Muscle of leg (tissue), 11 donors: Measurements from ENCODE around the gene TMEM144. TPM values are rescaled to one million over a fixed set of nuclear protein-coding genes. Genes with fewer than 3 reads are reported as not detected.
"Not testable (repeated sequence)": the region's sequence is repeated elsewhere in the genome, so short reads cannot be mapped to it uniquely, and the experiment has no call there.

ENCODE experiments used
- DNase-seq: peaks from one replicate; pipeline ENCODE4 v3.0.0; 2013
- H3K27ac ChIP-seq: one replicate; pipeline ENCODE4 v1.5.1; 2013; ENCODE audit warnings: mild to moderate bottlenecking, low read length, control low read depth
- H3K27me3 ChIP-seq: one replicate; pipeline ENCODE4 v1.6.1; 2013; ENCODE audit warnings: low read length; ENCODE audit not compliant: control insufficient read depth, insufficient read depth
- H3K36me3 ChIP-seq: one replicate; pipeline ENCODE4 v1.6.1; 2013; ENCODE audit warnings: low read length; ENCODE audit not compliant: control insufficient read depth, insufficient read depth
- H3K4me1 ChIP-seq: one replicate; pipeline ENCODE4 v1.6.1; 2013; ENCODE audit warnings: low read length; ENCODE audit not compliant: control insufficient read depth, insufficient read depth
- H3K4me3 ChIP-seq: one replicate; pipeline ENCODE4 v1.5.1; 2013; ENCODE audit warnings: low read length, control low read depth
- H3K9me3 ChIP-seq: replicated peaks from 2 replicates; pipeline ENCODE4 v1.6.1; 2013; ENCODE audit warnings: low read depth, low read length; ENCODE audit not compliant: control insufficient read depth
- WGBS: methylation state at CpG from one replicate; pipeline ENCODE4 v1.1.5; 2013; ENCODE audit warnings: missing lambda C conversion rate; ENCODE audit not compliant: insufficient coverage; 5-methylcytosine and 5-hydroxymethylcytosine counted together
- polyA plus RNA-seq, 8 donors: library from polyadenylated mRNA; unstranded; fragments of 120-200 nt; gene quantifications; one replicate each; pipeline versions ENCODE4 v1.2.1 to v1.2.3, GENCODE V29; 2013; ENCODE audit warnings: inconsistent platforms in 1 of 8, low replicate concordance in 1 of 8; ENCODE audit not compliant: insufficient read length in 8 of 8, insufficient read depth in 1 of 8
- total RNA-seq: library from RNA; stranded (reverse); fragments of 120-200 nt; gene quantifications from one replicate; pipeline ENCODE4 v1.2.4, GENCODE V29; 2013

TMEM144 gene
- total and polyA plus RNA-seq, 9 donors: 1.2 to 6.1 (median 2.3) TPM

GRCh38 chr4:158203436-158203835, 6.8 kb upstream of the TMEM144 start:
- Histone ChIP-seq H3K36me3 (no peaks in the 10 kb centered on the region), H3K27ac (no peak overlapping the region), H3K27me3 (no peaks in the 10 kb centered on the region), H3K9me3 (no peaks in the 10 kb centered on the region), H3K4me1 (no peaks in the 10 kb centered on the region), H3K4me3 (no peak overlapping the region)
- no CpG with 5 or more reads among the region's 2 CpGs for WGBS
- no peak for DNase-seq

- Histone ChIP-seq H3K27ac (no peak overlapping the region), H3K27me3 (no peaks in the 10 kb centered on the region), H3K4me3 (no peak overlapping the region), H3K4me1 (no peaks in the 10 kb centered on the region), H3K36me3 (no peaks in the 10 kb centered on the region), H3K9me3 (no peaks in the 10 kb centered on the region)
- no CpG with 5 or more reads among the region's 3 CpGs for WGBS
- DNase-seq: no peak
These were observed 6.4 kb upstream of the TMEM144 start for GRCh38 chr4:158203929-158204328.

GRCh38 chr4:158208963-158209640, 1.2 kb upstream of the TMEM144 start:
- Histone ChIP-seq H3K4me1 (peaks cover 7% of the 10 kb centered on the region), H3K27ac (no peak overlapping the region), H3K4me3 (no peak overlapping the region), H3K27me3 (no peaks in the 10 kb centered on the region), H3K9me3 (no peaks in the 10 kb centered on the region), H3K36me3 (no peaks in the 10 kb centered on the region)
- peak; percentile 57 for DNase-seq
- 56% methylated on average over 1 of the region's 5 CpGs for WGBS

GRCh38 chr4:158211222-158211621, 936 bp downstream of the TMEM144 start:
- H3K27ac ChIP-seq: no peak overlapping the region
- H3K4me3 ChIP-seq: no peak overlapping the region
- no peaks in the 10 kb centered on the region for H3K9me3 ChIP-seq
- no peaks in the 10 kb centered on the region for H3K27me3 ChIP-seq
- no peak for DNase-seq
- H3K4me1 ChIP-seq: peaks cover 7% of the 10 kb centered on the region
- WGBS: no CpG with 5 or more reads among the region's 3 CpGs
- H3K36me3 ChIP-seq: no peaks in the 10 kb centered on the region

GRCh38 chr4:158213466-158213865, 3.2 kb downstream of the TMEM144 start:
- no peaks in the 10 kb centered on the region for H3K27me3 ChIP-seq
- no peaks in the 10 kb centered on the region for H3K9me3 ChIP-seq
- WGBS: no CpG with 5 or more reads among the region's 2 CpGs
- DNase-seq: peak; percentile 8
- H3K4me1 ChIP-seq: peaks cover 7% of the 10 kb centered on the region
- H3K4me3 ChIP-seq: no peak overlapping the region
- H3K36me3 ChIP-seq: no peaks in the 10 kb centered on the region
- no peak overlapping the region for H3K27ac ChIP-seq

- Histone ChIP-seq H3K27me3 (no peaks in the 10 kb centered on the region), H3K36me3 (no peaks in the 10 kb centered on the region), H3K4me3 (no peak overlapping the region), H3K4me1 (peaks cover 7% of the 10 kb centered on the region), H3K27ac (no peak overlapping the region), H3K9me3 (no peaks in the 10 kb centered on the region)
- no peak for DNase-seq
- WGBS: no CpG with 5 or more reads among the region's 1 CpG
These were observed 4.6 kb downstream of the TMEM144 start for GRCh38 chr4:158214856-158215255.

GRCh38 chr4:158217763-158218162, 7.5 kb downstream of the TMEM144 start:
- no peak overlapping the region for H3K27ac ChIP-seq
- no peak for DNase-seq
- WGBS: no CpG with 5 or more reads among the region's 5 CpGs
- no peak overlapping the region for H3K4me3 ChIP-seq
- H3K27me3 ChIP-seq: no peaks in the 10 kb centered on the region
- no peaks in the 10 kb centered on the region for H3K9me3 ChIP-seq
- no peaks in the 10 kb centered on the region for H3K36me3 ChIP-seq
- H3K4me1 ChIP-seq: no peaks in the 10 kb centered on the region

- no peak overlapping the region for H3K27ac ChIP-seq
- H3K9me3 ChIP-seq: no peaks in the 10 kb centered on the region
- no CpG with 5 or more reads among the region's 1 CpG for WGBS
- H3K4me1 ChIP-seq: no peaks in the 10 kb centered on the region
- H3K27me3 ChIP-seq: no peaks in the 10 kb centered on the region
- H3K36me3 ChIP-seq: no peaks in the 10 kb centered on the region
- DNase-seq: no peak
- no peak overlapping the region for H3K4me3 ChIP-seq
These were observed 9.3 kb downstream of the TMEM144 start for GRCh38 chr4:158219623-158220022.

GRCh38 chr4:158224318-158224717, 14.0 kb downstream of the TMEM144 start:
- not testable (repeated sequence) for H3K4me3 ChIP-seq, H3K9me3 ChIP-seq, H3K4me1 ChIP-seq, H3K27ac ChIP-seq, DNase-seq, H3K36me3 ChIP-seq, H3K27me3 ChIP-seq
- WGBS: no CpG with 5 or more reads among the region's 4 CpGs

- DNase-seq, H3K36me3 ChIP-seq, H3K27me3 ChIP-seq, H3K4me3 ChIP-seq, H3K9me3 ChIP-seq, H3K27ac ChIP-seq, H3K4me1 ChIP-seq: not testable (repeated sequence)
- WGBS: 69% methylated on average over 1 of the region's 2 CpGs
These were observed 14.7 kb downstream of the TMEM144 start for GRCh38 chr4:158224999-158225398.

GRCh38 chr4:158227880-158228279, 17.6 kb downstream of the TMEM144 start:
- DNase-seq, H3K36me3 ChIP-seq, H3K4me3 ChIP-seq, H3K4me1 ChIP-seq, H3K27me3 ChIP-seq, H3K27ac ChIP-seq, H3K9me3 ChIP-seq: not testable (repeated sequence)
- 100% methylated on average over 2 of the region's 5 CpGs for WGBS
